Breast epithelium (tissue), 3 donors: ENCODE measurements around the gene MACROD2.

Source experiments
- POLR2AphosphoS5 ChIP-seq, 3 donors: sonication (generic); formaldehyde crosslinking; IDR thresholded peaks; one replicate each; pipeline ENCODE4 v1.6.1; 2017; ENCODE audit warnings: antibody characterized with exemption in 3 of 3
- TF ChIP-seq, protein P1 (sequence below), 3 donors: fragments of 450-650 bp; IDR thresholded peaks; one replicate each; pipeline ENCODE4 v1.5.1; 2016 to 2017; ENCODE audit warnings: antibody characterized with exemption in 3 of 3, mild to moderate bottlenecking in 3 of 3, moderate library complexity in 3 of 3

DNA sequence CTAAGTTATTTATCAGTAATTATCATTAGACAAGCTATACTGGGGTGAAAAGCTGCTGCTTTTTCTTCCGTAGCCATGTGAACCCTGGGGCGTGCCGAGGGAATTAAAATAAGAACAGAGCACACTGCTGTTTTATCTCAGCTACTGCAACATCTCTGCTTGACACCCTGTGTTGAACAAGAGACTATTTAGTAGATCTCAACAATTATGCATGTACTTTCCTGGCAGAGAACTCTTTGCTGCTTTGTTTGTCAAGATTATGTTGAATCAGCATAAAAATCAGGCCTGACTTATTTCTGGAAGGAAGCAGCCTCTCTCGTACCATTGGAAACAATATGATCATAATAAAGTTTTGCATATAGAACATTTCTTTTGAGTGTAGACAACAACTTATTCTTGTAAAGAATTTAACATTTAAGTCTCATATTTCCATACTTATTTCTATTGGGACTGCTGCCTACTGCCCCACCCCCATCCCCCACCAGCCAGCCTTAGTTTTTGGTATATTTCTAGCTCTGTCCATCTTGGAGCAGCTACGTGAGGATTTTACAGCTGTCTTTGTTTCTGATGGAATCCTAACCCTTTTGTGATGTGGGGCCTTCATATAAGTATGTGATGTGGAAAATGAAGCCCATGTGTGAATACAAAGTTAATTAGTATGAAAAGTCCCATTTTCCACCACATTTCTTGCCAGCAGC, 1566.5 kb downstream of the MACROD2 start:
- TF ChIP-seq, protein P1, sequence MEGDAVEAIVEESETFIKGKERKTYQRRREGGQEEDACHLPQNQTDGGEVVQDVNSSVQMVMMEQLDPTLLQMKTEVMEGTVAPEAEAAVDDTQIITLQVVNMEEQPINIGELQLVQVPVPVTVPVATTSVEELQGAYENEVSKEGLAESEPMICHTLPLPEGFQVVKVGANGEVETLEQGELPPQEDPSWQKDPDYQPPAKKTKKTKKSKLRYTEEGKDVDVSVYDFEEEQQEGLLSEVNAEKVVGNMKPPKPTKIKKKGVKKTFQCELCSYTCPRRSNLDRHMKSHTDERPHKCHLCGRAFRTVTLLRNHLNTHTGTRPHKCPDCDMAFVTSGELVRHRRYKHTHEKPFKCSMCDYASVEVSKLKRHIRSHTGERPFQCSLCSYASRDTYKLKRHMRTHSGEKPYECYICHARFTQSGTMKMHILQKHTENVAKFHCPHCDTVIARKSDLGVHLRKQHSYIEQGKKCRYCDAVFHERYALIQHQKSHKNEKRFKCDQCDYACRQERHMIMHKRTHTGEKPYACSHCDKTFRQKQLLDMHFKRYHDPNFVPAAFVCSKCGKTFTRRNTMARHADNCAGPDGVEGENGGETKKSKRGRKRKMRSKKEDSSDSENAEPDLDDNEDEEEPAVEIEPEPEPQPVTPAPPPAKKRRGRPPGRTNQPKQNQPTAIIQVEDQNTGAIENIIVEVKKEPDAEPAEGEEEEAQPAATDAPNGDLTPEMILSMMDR (IDR thresholded peaks at IDR 0.05) = no peak
- no peak for TF ChIP-seq POLR2AphosphoS5 (IDR thresholded peaks at IDR 0.05)
